ENCODE data around the gene CBFA2T3. TPM values are rescaled to one million over a fixed set of nuclear protein-coding genes. Genes with fewer than 3 reads are reported as not detected.

CBFA2T3 gene
- total RNA-seq, 4 donors from 2014 or later, result 0.78 to 5.0 (median 2.8) TPM

DNA sequence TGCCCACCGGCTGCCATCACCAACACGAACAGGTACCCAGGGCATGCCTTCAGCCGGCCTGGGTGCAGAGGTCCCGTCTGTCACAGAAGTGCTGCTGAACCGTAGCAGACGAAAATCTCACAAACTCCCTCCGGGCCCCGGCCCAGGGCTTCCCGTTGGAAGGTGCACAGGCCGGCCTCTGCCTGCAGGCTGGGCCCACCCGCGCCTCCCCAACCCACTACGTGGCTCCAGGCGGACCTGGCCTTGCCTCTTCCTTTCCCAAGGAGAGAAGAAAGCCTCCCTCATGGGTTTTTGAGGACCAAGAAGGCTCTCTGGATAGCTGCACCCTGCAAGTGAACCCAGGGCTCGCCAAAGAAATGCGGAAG lies 65.1 kb downstream of the CBFA2T3 start:
- no peak for DNase-seq (ENCODE audit: low spot score in 2 of 2)
- no peak overlapping the region for H3K4me3 ChIP-seq
- no peaks in the 10 kb centered on the region for H3K9me3 ChIP-seq
- H3K27me3 ChIP-seq, result peaks cover 0 to 32% of the 10 kb centered on the region in 2 donors
- no peak for TF ChIP-seq EP300 (IDR thresholded peaks at IDR 0.05)
- TF ChIP-seq, protein P1, sequence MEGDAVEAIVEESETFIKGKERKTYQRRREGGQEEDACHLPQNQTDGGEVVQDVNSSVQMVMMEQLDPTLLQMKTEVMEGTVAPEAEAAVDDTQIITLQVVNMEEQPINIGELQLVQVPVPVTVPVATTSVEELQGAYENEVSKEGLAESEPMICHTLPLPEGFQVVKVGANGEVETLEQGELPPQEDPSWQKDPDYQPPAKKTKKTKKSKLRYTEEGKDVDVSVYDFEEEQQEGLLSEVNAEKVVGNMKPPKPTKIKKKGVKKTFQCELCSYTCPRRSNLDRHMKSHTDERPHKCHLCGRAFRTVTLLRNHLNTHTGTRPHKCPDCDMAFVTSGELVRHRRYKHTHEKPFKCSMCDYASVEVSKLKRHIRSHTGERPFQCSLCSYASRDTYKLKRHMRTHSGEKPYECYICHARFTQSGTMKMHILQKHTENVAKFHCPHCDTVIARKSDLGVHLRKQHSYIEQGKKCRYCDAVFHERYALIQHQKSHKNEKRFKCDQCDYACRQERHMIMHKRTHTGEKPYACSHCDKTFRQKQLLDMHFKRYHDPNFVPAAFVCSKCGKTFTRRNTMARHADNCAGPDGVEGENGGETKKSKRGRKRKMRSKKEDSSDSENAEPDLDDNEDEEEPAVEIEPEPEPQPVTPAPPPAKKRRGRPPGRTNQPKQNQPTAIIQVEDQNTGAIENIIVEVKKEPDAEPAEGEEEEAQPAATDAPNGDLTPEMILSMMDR (IDR thresholded peaks at IDR 0.05), result no peak
- no peak for TF ChIP-seq POLR2A (IDR thresholded peaks at IDR 0.05)
- no peaks in the 10 kb centered on the region for H3K36me3 ChIP-seq
- peaks cover 0 to 26% (median 3%) of the 10 kb centered on the region in 4 donors for H3K4me1 ChIP-seq
- WGBS, 2 donors, result 79 to 84% methylated on average over 7 to 13 of the region's 16 CpGs
- H3K27ac ChIP-seq, result no peak overlapping the region

DNA sequence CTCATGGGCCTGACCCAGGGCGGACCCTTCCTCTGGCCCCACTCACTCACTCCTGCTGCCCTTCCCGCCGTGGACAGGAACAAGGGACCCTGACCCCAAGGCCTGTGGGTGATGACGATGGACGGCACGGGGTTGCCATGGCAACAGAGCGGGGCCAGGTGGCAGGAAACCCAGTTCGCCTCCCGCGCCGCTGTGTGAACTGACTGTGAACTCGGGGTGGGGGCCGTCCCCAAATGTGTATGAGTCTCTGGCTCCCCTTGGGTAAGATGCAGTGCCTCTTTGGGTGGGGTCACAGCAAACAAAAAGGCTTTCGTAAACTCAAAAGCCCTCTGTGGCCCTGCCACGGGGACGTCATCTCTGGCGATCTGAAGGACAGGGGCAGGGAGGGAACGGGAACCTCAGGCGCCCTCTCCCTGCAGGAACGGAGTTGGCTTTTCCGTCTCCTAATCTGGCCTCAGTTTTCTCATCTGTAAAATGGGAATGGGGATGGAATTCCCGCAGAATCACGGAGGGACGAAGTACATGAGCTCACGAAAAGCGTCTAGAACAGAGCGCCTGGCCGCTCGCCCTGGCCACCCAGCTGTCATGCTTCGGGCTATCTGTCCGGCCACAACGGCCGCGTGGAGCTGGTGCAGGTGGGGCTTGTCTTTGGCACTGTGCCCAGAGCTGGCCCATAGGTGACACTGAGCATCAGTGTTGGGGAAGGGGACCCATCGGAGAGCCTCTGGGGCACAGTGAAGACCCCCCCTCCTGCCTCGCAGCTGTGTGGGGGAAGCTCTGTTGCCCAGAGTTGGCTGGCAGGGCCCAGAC lies 65.7 kb downstream of the CBFA2T3 start:
- DNase-seq (ENCODE audit: low spot score in 2 of 2), result no peak
- no peaks in the 10 kb centered on the region for H3K9me3 ChIP-seq
- WGBS, 2 donors, result 66 to 67% methylated on average over 34 to 36 of the region's 36 CpGs
- no peaks in the 10 kb centered on the region for H3K36me3 ChIP-seq
- H3K27ac ChIP-seq, result no peak overlapping the region
- H3K4me1 ChIP-seq, result peaks cover 0 to 26% (median 3%) of the 10 kb centered on the region in 4 donors
- TF ChIP-seq EP300 (IDR thresholded peaks at IDR 0.05) (no peak), POLR2A (IDR thresholded peaks at IDR 0.05) (no peak)
- TF ChIP-seq, protein P1 (IDR thresholded peaks at IDR 0.05), result no peak
- no peak overlapping the region for H3K4me3 ChIP-seq
- H3K27me3 ChIP-seq, result peaks cover 0 to 32% of the 10 kb centered on the region in 2 donors

DNA sequence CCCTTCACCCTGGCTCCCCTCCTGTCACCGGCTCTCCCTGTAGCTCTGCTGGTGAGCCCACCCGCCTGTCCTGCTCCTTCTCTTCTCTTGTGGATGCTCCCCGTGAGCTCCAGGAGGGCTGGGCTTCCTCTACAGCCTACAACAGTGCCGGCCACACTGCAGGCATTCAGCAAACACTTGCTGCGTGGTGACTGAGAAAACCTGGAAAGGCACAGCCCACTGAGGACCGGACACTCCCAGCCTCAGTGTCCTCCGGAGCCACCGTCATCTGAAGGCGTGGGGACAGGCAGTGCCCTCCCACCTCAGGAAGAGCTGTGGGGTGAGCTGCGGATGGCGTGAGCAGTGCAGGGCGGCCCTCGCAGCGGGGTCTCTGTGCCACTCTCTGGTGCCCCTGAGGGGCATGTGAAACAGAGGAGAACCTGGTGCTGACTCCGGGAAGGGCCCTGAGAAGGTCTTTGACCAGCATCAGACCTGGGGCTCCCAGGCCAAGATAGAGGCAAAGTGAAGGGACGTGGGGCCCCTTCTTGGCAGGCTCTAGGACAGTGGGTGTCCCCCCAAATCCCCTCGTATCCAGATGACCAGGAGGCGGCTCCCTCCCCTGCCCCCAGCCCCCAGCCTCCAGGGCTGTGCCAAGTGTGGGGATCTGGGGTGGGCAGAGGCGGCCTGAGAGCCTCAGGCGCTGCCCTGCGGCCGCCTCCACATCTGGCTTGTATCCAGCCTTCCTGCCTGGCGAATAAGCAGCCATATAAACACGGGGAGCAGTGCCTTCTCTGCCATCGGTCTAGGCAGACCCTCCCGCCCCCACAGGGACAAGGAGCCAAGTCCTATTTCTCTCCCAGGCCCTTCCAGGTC lies 66.5 kb downstream of the CBFA2T3 start:
- 54% methylated on average over 17 to 26 of the region's 26 CpGs for WGBS, 2 donors
- TF ChIP-seq EP300 (IDR thresholded peaks at IDR 0.05) (no peak), POLR2A (IDR thresholded peaks at IDR 0.05) (no peak)
- TF ChIP-seq, protein P1 (IDR thresholded peaks at IDR 0.05), result no peak

DNA sequence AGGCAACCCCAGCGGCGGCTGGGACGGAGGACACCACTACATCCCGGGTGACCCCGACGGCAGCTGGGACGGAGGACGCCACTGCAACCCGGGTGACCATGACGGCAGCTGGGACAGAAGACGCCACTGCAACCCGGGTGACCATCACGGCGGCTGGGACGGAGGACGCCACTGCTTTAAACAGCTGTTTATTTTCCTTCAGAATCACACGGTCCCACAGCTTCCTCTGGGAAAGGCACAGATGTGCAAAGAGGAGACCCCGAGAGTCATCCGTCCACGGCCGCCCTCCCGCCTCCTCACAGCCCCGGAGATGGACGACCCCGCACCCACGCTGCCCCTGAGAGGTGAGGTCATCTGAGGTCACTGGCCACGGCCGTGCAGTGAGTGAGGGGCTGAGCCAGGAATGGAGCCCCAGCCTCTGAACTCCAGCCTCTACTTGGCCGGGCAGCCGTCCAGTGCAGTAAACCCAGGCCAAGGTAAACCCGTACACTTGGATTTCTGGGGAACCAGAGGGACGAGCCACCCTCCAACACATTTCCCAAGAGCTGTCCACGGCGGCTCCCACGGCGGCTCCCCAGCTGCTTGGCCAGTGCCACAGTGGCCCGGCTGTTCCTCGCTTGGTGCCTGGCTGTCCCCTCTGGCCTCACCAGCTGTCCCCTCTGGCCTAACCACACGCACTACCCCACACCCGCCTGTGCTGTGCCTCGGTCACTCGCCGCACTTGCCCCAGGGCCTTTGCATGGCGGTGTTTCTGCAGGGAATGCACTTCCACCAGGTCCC lies 67.4 kb downstream of the CBFA2T3 start:
- DNase-seq (ENCODE audit: low spot score in 2 of 2), result no peak
- 62 to 76% methylated on average over 40 to 41 of the region's 44 CpGs for WGBS, 2 donors
- Histone ChIP-seq H3K9me3 (no peaks in the 10 kb centered on the region), H3K4me3 (no peak overlapping the region), H3K36me3 (no peaks in the 10 kb centered on the region), H3K4me1 (peaks cover 0 to 19% (median 3%) of the 10 kb centered on the region in 4 donors), H3K27me3 (peaks cover 0 to 32% of the 10 kb centered on the region in 2 donors), H3K27ac (no peak overlapping the region)
- TF ChIP-seq, protein P1 (IDR thresholded peaks at IDR 0.05), result no peak
- TF ChIP-seq EP300 (IDR thresholded peaks at IDR 0.05) (no peak), POLR2A (IDR thresholded peaks at IDR 0.05) (no peak)

More for the DNA sequence above, 66.5 kb downstream of the CBFA2T3 start:
- no peak for DNase-seq (ENCODE audit: low spot score in 2 of 2)
- Histone ChIP-seq H3K4me3 (no peak overlapping the region), H3K4me1 (peaks cover 0 to 26% (median 3%) of the 10 kb centered on the region in 4 donors), H3K36me3 (no peaks in the 10 kb centered on the region), H3K27me3 (peaks cover 0 to 32% of the 10 kb centered on the region in 2 donors), H3K27ac (no peak overlapping the region), H3K9me3 (no peaks in the 10 kb centered on the region)

All from tibial nerve (tissue), 4 donors.